ENCODE data around the gene MVK.

The MVK gene

GRCh38 chr12:109605599-109606228 lies 32.1 kb downstream of the MVK start:
- DNase-seq (ENCODE audit: low read depth in 2 of 3, low spot score in 2 of 3): no peak

- DNase-seq (ENCODE audit: low read depth in 2 of 3, low spot score in 2 of 3): no peak
Measured at GRCh38 chr12:109606320-109607028, 32.9 kb downstream of the MVK start.

- no peak for DNase-seq (ENCODE audit: low read depth in 2 of 3, low spot score in 2 of 3)
Measured at GRCh38 chr12:109607618-109608017, 34.0 kb downstream of the MVK start.

GRCh38 chr12:109608270-109608669 lies 34.7 kb downstream of the MVK start:
- no peak for DNase-seq (ENCODE audit: low read depth in 2 of 3, low spot score in 2 of 3)

GRCh38 chr12:109608793-109609192 lies 35.2 kb downstream of the MVK start:
- DNase-seq (ENCODE audit: low read depth in 2 of 3, low spot score in 2 of 3): no peak

- DNase-seq (ENCODE audit: low read depth in 2 of 3, low spot score in 2 of 3): no peak
Measured at GRCh38 chr12:109609342-109609741, 35.7 kb downstream of the MVK start.

GRCh38 chr12:109610523-109610922 lies 36.9 kb downstream of the MVK start:
- DNase-seq (ENCODE audit: low read depth in 2 of 3, low spot score in 2 of 3): no peak

GRCh38 chr12:109611223-109611622 lies 37.6 kb downstream of the MVK start:
- DNase-seq (ENCODE audit: low read depth in 2 of 3, low spot score in 2 of 3): no peak

GRCh38 chr12:109612003-109612402 lies 38.4 kb downstream of the MVK start:
- DNase-seq (ENCODE audit: low read depth in 2 of 3, low spot score in 2 of 3): no peak

GRCh38 chr12:109612975-109613502 lies 39.4 kb downstream of the MVK start:
- no peak for DNase-seq (ENCODE audit: low read depth in 2 of 3, low spot score in 2 of 3)

GRCh38 chr12:109613649-109614455 lies 40.3 kb downstream of the MVK start:
- no peak for DNase-seq (ENCODE audit: low read depth in 2 of 3, low spot score in 2 of 3)

- no peak for DNase-seq (ENCODE audit: low read depth in 2 of 3, low spot score in 2 of 3)
Measured at GRCh38 chr12:109615556-109616229, 42.1 kb downstream of the MVK start.

- DNase-seq (ENCODE audit: low read depth in 2 of 3, low spot score in 2 of 3): no peak
Measured at GRCh38 chr12:109617491-109617890, 43.9 kb downstream of the MVK start.

GRCh38 chr12:109618082-109618481 lies 44.5 kb downstream of the MVK start:
- DNase-seq (ENCODE audit: low read depth in 2 of 3, low spot score in 2 of 3): no peak

- no peak for DNase-seq (ENCODE audit: low read depth in 2 of 3, low spot score in 2 of 3)
Measured at GRCh38 chr12:109619002-109619604, 45.5 kb downstream of the MVK start.

GRCh38 chr12:109621211-109621694 lies 47.7 kb downstream of the MVK start:
- no peak for DNase-seq (ENCODE audit: low read depth in 2 of 3, low spot score in 2 of 3)

- no peak for DNase-seq (ENCODE audit: low read depth in 2 of 3, low spot score in 2 of 3)
Measured at GRCh38 chr12:109621901-109622364, 48.3 kb downstream of the MVK start.

GRCh38 chr12:109624467-109624866 lies 50.9 kb downstream of the MVK start:
- no peak for DNase-seq (ENCODE audit: low read depth in 2 of 3, low spot score in 2 of 3)

- DNase-seq (ENCODE audit: low read depth in 2 of 3, low spot score in 2 of 3): no peak
Measured at GRCh38 chr12:109625131-109625559, 51.6 kb downstream of the MVK start.

GRCh38 chr12:109625749-109626377 lies 52.3 kb downstream of the MVK start:
- DNase-seq (ENCODE audit: low read depth in 2 of 3, low spot score in 2 of 3): no peak
